ENCODE results near the gene CERS3. TPM values are rescaled to one million over a fixed set of nuclear protein-coding genes. Genes with fewer than 3 reads are reported as not detected.

The CERS3 gene
- total and polyA plus RNA-seq, 2 of the 4 experiments (the other 2 are of a cell fraction), result not detected

DNA sequence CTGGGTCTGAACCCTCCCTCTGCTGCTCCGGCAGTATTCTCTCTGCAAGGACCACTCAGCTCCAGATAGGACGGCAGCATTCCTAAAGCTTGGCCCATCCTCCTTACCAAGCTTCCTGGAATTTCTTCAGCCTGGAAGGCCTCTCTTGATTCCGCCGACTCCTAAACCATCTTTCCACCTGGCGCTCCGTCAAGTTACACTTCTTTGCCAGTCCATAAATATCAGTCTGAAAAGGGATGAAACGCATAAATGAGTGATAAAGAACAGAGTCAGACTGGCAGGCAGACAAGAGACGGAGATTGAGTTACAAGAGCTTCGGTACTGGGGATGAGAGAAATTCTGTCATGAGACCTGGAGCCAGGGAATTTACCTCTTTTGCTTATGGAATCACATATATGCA lies 44.3 kb downstream of the CERS3 start:
- Histone ChIP-seq H2BK20ac (ENCODE audit: low read depth, low read length) (no peak overlapping the region), H3K9ac (ENCODE audit: low read depth, low read length) (no peak overlapping the region), H3K36me3 (ENCODE audit: control insufficient read depth, insufficient read depth, low read length) (no peaks in the 10 kb centered on the region), H3K27me3 (ENCODE audit: control insufficient read depth, insufficient read depth, low read length) (no peaks in the 10 kb centered on the region), H3K79me1 (ENCODE audit: low read depth in 1 of 2, low read length in 2 of 2) (no peaks in the 10 kb centered on the region), H2BK120ac (ENCODE audit: low read depth, low read length) (no peak overlapping the region), H4K5ac (ENCODE audit: low read depth, low read length) (no peak overlapping the region), H3K4me3 (ENCODE audit: insufficient read depth, low read depth, low read length) (no peak overlapping the region), H2AK5ac (ENCODE audit: low read depth, low read length) (no peak overlapping the region), H4K20me1 (ENCODE audit: insufficient read depth, low read length) (no peaks in the 10 kb centered on the region), H3K4me2 (ENCODE audit: low read depth, low read length) (no peak overlapping the region), H3K9me1 (ENCODE audit: insufficient read depth, low read length) (no peaks in the 10 kb centered on the region), H4K8ac (ENCODE audit: low read depth in 2 of 2, low read length in 2 of 2) (no peak overlapping the region), H3K9me3 (ENCODE audit: control insufficient read depth, insufficient read depth, low read length) (peaks cover 7% of the 10 kb centered on the region), H2BK15ac (ENCODE audit: low read depth, low read length) (no peak overlapping the region), H3K23ac (ENCODE audit: low read depth, low read length) (no peak overlapping the region), H3K14ac (replicated peaks; ENCODE audit: low read depth, low read length) (no peak overlapping the region), H2AK9ac (replicated peaks; ENCODE audit: low read depth, low read length, poor library complexity) (no peak overlapping the region), H3K4ac (ENCODE audit: low read depth, low read length) (no peak overlapping the region), H3K4me1 (ENCODE audit: control insufficient read depth, insufficient read depth, low read length) (no peaks in the 10 kb centered on the region), H4K91ac (ENCODE audit: insufficient read depth, low read depth, low read length) (no peak overlapping the region), H3K18ac (ENCODE audit: low read depth, low read length) (no peak overlapping the region), H2BK5ac (ENCODE audit: low read depth, low read length, poor library complexity, severe bottlenecking) (no peak overlapping the region), H3K56ac (ENCODE audit: extremely low read depth, insufficient read depth, low read length) (no peak overlapping the region), H3K27ac (ENCODE audit: insufficient read depth, low read length) (no peak overlapping the region), H2AFZ (replicated peaks; ENCODE audit: low read length, poor library complexity) (no peak overlapping the region)
- no peak for ATAC-seq (ENCODE audit: low read depth)
- ChIA-PET CTCF (no interaction called here), POLR2A (ENCODE audit: unreplicated experiment) (no interaction called here)
- DNase-seq, result no peak
- no TSS peak for BruUV-seq (replicated peaks)
- TF ChIP-seq MAFK (IDR thresholded peaks at IDR 0.05; ENCODE audit: low read depth, low read length) (no peak), FOS (IDR thresholded peaks at IDR 0.05; ENCODE audit: low read depth, low read length) (no peak), RAD21 (IDR thresholded peaks at IDR 0.05; ENCODE audit: low read length) (no peak), RCOR1 (IDR thresholded peaks at IDR 0.05; ENCODE audit: insufficient replicate concordance, low read length) (no peak)
- TF ChIP-seq, protein P1, sequence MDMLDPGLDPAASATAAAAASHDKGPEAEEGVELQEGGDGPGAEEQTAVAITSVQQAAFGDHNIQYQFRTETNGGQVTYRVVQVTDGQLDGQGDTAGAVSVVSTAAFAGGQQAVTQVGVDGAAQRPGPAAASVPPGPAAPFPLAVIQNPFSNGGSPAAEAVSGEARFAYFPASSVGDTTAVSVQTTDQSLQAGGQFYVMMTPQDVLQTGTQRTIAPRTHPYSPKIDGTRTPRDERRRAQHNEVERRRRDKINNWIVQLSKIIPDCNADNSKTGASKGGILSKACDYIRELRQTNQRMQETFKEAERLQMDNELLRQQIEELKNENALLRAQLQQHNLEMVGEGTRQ (IDR thresholded peaks at IDR 0.05; ENCODE audit: low read depth, low read length), result no peak
- TF ChIP-seq, protein P2, sequence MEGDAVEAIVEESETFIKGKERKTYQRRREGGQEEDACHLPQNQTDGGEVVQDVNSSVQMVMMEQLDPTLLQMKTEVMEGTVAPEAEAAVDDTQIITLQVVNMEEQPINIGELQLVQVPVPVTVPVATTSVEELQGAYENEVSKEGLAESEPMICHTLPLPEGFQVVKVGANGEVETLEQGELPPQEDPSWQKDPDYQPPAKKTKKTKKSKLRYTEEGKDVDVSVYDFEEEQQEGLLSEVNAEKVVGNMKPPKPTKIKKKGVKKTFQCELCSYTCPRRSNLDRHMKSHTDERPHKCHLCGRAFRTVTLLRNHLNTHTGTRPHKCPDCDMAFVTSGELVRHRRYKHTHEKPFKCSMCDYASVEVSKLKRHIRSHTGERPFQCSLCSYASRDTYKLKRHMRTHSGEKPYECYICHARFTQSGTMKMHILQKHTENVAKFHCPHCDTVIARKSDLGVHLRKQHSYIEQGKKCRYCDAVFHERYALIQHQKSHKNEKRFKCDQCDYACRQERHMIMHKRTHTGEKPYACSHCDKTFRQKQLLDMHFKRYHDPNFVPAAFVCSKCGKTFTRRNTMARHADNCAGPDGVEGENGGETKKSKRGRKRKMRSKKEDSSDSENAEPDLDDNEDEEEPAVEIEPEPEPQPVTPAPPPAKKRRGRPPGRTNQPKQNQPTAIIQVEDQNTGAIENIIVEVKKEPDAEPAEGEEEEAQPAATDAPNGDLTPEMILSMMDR (conservative IDR thresholded peaks at IDR 0.05; ENCODE audit: low read depth, low read length), result no peak
- dilution Hi-C loops (cut with HindIII; ENCODE audit: low sequenced_read_pairs, unreplicated experiment), result no loop called here
- WGBS, 2 experiments (ENCODE audit: extremely low coverage in 2 of 2, insufficient read length in 1 of 2), result no CpG with 5 or more reads among the region's 9 CpGs
- intact Hi-C loops (cut with micrococcal nuclease), result no loop called here
- in situ Hi-C loops (cut with MboI; ENCODE audit: low sequenced_read_pairs), result no loop called here
